GM18867 (cell line): ENCODE measurements around the gene NKX1-2.

Source experiments
- ATAC-seq: cut with Tn5 transposase; IDR thresholded peaks from one replicate; pipeline ENCODE4 v1.9.1; 2021; ENCODE audit warnings: mild to moderate bottlenecking, moderate library complexity; ENCODE audit not compliant: unreplicated experiment

The NKX1-2 gene

GRCh38 chr10:124418726-124419501 lies 30.9 kb downstream of the NKX1-2 start, which contains the start of gene OAT:
Gene OAT (minus strand): TSS chr10:124418923. CDS start chr10:124412171, 6,752 bp downstream.
- peak; percentile 95 for ATAC-seq

GRCh38 chr10:124417895-124418725 lies 31.7 kb downstream of the NKX1-2 start:
- ATAC-seq: peak; percentile 28

- no peak for ATAC-seq
Observed at GRCh38 chr10:124416733-124417132, 33.1 kb downstream of the NKX1-2 start.

DNA sequence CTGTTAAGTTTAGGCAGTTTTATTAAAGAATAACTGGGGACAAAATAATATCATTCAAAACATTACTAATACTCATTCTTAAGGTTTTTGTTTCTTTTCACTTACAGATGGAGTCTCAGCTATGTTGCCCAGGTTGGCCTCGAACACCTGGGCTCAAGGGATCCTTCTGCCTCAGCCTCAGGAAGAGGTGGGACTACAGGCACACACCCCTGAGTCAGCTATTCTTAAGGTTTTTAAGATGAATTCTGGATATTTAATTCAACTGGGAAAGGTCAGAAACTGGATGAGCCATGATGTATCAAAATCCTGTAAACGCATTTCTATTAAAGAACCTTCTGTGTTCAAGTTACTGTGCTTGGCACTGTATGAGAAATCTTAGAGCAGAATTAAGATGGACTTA lies 34.6 kb downstream of the NKX1-2 start:
- no peak for ATAC-seq

DNA sequence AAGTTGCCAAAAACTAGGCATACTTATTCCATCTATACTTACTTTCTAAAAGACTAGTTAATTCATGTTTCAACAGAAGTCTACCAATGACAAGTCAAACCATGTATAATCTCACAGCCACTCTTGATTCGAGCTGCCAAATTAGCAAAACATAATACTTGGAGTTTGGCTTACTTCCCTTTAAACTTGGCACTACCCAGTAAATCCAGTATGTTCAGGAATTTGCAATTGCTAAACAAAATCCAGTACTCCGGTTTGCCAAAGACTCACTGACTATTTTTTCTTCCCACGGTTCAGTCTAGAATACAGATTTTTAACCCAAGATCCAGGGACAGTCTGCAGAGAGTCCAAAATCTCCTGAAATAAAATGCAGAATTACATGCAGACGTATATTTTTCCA lies 35.8 kb downstream of the NKX1-2 start:
- no peak for ATAC-seq

GRCh38 chr10:124409696-124410095 lies 40.1 kb downstream of the NKX1-2 start:
- no peak for ATAC-seq

GRCh38 chr10:124408357-124408756 lies 41.5 kb downstream of the NKX1-2 start:
- no peak for ATAC-seq

GRCh38 chr10:124407456-124407855 lies 42.4 kb downstream of the NKX1-2 start:
- ATAC-seq: no peak

DNA sequence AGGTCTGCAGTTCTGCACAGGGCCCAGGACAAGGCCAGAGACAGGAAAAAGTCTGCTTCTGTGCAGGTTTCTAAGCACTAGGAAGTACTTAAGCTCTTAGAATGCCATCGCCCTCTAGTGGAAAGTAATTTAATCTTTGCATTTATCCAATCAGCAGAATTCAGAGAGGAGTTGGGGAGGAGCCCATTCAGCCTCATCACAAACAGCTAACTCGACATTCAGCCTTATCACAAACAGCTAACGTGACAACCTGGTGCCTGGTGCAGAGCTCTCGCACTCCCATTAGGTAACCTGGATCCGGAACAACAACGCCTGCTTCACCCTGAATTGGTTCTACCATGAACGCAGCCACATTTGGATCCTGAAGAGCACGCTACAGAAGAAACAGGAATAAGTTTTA lies 46.3 kb downstream of the NKX1-2 start:
- ATAC-seq: peak; percentile 89

GRCh38 chr10:124402273-124402672 lies 47.6 kb downstream of the NKX1-2 start:
- no peak for ATAC-seq

DNA sequence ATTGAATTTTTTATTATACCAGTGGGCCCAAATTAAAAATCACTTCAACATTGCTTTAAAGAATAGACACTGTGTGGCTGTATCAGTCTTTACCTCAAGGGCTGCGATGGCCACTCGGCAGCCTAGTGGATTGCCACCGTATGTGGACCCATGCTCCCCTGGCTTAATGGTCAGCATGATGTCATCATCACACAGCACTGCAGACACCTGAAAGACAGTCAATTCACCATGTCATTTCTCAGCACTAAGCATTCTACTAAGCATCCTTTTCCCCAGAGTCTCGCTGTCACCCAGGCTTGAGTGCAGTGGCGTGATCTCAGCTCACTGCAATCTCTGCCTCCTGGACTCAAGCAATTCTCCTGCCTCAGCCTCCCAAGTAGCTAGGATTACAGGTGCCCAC lies 48.2 kb downstream of the NKX1-2 start:
- no peak for ATAC-seq
